ENCODE data around the gene RNF187.

Gene RNF187

DNA sequence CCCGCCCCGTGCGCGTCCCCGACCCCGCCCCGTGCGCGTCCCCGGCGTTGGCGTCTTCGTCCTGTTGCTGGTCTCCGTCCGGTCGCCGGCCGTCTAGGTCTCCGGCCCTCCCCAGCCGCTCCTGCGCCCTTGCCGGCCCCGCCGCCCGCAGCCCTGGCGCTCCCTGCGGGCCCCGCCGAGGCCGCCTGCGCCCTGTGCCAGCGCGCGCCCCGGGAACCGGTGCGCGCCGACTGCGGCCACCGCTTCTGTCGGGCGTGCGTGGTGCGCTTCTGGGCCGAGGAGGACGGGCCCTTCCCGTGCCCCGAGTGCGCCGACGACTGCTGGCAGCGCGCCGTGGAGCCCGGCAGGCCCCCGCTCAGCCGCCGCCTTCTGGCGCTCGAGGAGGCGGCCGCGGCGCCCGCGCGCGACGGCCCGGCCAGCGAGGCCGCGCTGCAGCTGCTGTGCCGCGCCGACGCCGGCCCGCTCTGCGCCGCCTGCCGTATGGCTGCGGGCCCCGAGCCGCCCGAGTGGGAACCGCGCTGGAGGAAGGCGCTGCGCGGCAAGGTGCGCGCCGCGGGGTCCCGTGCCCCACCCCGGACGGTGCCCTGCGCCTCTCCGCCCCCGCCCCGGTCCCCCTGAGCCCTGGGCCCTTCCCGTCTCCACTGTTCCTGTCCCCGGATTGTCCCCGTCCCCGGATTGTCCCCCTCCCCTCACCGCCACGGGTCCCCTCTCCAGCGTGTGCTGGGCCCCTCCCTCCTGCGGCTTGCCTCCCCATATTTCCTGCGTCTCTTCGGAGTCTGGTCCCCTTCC lies at the start of gene RNF187:
Gene RNF187, plus strand, starts transcription at position 47 of the 789 bp plus-strand sequence.
- DNase-seq = no peak

DNA sequence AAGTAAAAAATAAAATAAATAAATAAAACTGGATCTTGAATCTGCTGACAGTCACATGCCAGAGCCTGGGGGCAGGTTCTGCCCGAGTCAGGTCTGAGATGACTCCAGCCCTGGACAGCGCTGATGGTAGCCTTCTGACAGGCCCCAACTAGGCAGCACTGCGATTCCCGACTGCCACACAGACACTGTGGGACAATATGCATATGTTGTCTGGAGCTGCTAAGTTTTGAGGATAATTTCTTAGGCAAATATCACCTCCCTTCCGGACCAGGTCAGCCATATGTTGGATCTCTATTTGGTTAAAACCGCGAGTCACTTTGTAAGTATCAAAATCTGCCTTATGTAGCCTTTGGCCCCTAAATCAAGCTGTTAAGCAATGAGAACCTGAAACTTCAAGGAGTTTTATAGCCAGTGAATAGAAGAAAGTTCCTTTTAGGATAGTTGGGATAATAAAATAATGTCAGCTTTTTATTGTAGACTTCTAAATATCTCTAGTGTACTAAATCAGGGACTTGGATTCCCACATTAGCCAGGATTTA lies 49.7 kb upstream of the RNF187 start:
- no peak for DNase-seq

DNA sequence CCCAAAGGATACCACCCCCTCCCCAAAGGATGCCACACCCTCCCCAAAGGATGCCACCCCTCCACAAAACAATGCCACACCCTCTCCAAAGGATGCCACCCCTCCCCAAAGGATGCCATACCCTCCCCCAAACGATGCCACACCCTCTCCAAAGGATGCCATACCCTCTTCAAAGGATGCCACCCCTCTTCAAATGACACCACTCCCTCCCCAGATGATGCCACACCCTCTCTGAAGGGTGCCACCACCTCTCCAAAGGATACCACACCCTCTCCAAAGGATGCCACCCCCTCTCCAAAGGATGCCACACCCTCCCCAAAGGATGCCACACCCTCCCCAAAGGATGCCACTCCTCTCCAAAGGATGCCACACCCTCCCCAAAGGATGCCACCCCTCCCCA lies 48.9 kb upstream of the RNF187 start:
- DNase-seq = no peak

- DNase-seq = no peak
These were observed 46.3 kb upstream of the RNF187 start for GRCh38 chr1:228440761-228441500.

- DNase-seq = no peak
These were observed 43.8 kb upstream of the RNF187 start for GRCh38 chr1:228443395-228443794.

DNA sequence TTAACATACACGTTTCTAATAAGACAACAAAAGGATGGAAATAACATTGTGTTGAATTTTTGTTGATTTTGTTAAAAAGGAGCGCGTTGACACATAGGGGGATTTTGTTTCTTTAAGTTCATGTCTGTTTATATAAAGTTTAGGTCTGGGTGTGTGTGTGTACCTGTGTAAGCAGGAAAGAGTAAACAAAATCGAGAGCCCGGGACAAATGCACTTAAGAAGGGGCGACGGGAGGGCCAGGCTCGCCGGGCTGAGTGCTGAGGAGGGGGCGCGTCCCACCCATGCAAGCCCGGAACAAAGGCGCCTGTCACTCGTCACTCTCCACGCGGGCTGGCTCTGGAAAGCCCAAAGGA lies 41.7 kb upstream of the RNF187 start:
- DNase-seq = no peak

DNA sequence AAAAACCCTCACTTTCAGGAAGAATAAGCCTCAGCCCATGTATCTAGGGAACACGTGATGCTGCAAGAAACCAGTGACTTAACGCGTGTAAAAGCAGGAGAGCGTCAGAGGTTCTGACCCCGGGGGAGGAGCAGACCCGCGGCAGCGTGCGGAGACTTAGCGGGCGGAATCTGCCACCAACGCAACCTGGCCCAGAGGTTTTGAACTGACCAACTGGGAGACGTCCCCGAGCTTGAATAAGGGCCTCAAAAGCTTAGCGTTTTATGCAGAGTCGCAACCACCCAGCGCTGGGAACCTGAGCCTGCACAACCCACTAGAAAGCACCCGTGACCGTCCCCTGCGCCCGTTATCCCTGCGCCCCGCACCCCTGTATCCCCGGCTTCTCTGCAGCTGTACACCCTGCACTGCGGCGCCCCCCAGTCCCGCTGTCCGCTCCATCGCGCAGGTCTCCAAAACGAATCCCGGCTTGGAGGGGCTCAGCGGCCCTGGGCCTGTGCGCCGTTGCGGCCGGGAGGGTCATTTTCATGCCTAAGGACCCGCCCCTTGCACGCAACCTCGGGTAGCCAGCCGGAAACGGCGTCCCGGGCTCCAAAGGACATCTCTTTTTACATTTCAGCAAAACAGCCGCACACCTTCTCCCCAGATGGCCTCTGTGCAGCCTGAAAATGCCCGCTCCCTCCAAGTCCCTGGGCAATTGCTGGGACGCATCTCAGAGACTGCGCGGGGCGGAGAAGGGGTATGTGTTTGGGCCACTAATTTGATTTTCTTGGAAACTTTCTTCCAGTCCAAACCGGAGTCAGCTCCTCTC lies 41.1 kb upstream of the RNF187 start:
- DNase-seq = no peak

GRCh38 chr1:228446852-228447251 lies 40.3 kb upstream of the RNF187 start:
- DNase-seq = no peak

DNA sequence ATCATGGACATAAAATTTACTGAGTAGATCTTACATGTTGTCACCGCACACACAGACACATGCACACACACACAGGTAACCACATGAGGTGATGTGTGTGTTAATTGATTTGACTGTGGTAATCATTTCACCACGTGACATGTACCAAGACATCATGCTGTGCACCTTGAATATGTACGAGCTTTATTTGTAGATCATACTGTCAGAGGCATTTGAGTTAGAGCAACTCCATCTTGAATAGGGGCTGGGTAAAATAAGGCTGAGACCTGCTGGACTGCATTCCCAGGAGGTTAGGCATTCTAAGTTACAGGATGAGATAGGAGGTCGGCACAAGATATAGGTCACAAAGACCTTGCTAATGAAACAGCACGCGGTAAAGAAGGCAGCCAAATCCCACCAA lies 38.8 kb upstream of the RNF187 start:
- DNase-seq = no peak

DNA sequence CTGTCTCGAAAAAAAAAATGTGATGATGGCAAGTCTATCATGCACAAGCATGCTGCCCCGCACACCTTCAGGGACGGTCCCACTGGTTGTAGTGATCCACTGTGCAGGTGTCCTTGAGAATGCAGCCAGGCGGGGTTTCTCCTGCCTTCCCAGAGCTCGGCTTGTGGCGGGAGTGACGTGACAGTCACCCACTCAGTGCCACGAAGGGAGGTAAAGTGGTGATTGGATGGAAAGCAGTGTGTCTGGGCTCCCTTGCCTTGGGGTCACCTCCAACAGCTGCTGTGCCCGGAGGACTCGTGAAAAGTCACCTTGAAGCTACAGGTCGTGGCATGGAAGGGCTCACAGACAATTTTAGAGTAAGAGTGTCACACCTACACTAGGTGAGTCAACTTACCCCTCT lies 37.0 kb upstream of the RNF187 start:
- DNase-seq = no peak

DNA sequence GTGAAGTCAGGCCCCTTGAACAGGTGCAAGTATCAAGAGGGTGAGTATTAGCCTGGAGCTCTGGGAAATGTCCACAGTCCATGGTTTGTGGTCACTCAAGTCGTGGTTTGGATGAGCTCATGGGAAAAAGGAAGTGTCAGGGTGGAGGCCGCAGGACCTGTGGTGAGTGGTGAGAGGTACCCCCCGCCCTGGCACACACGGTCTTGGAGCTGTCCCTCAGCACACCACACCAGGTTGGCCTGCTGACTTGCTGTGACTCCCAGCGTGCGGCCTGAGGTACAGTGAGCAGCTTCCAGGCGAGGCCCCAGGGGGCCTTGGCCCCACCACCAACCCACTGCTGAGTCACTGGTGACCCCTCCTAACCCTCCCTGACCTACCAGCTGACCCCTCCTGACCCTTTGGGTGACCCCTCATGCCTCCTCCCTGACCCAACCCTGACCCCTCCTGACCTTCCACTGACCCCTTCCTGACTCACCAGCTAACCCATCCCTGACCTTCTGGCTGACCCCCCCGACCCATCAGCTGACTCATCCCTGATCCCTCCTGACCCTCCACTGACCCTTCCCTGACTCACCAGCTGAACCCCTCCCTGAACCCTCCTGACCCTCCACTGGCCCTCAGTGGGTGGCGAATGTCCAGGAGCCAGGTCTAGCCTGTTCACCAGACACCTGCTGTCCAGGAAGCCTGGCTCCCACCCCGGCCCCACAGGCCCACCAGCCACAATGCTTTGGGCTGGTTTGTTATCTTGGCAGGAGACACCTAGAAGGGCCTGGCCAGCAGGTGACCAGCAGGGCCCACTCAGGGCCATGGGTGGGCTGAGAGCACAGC lies 34.8 kb upstream of the RNF187 start:
- no peak for DNase-seq

DNA sequence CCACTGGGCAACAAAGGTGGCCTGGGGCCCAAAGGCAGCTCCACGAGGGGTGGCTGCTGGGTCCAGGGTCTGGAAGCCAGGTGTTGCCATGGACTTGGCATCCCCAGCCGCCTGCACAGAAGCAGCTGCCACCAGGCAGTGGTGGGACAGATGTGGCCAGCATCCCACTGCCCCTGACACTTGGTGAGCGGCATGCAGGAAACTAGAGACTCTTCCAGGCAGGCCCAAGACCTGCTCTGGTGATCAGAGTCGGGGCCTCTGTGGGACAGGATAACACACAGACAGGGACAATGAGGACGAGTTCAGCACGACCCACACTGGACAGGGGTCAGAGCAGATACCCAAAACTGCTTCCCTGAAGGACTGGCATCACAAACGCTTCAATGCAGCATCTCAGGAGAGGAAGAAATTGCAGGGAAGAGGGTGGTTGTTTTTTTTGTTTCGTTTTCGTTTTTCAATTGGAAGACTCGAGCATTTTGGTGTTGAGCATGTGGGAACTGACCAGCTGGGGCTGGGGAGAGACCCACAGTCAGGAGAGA lies 34.1 kb upstream of the RNF187 start:
- no peak for DNase-seq

DNA sequence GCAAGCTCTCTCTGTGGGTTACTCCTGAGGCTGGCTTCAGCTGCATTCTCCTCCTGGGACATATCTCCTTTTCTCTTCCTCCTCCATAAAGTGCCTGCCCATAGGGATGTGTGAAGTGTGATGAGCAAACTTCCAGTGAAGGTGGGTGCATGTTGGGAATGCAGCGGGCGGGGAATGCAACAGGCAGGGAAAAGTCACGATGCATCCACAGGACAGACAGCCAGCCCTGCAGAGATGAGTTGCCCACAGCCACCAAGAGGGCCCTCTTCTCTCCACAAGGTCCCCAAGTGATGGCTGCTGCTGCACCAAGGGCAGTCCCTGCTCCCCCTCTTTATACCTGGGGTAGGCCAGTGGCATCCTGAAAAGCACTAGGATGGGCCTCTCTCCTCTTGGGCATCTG lies 33.6 kb upstream of the RNF187 start:
- no peak for DNase-seq

GRCh38 chr1:228454238-228454637 lies 32.9 kb upstream of the RNF187 start:
- DNase-seq = no peak

GRCh38 chr1:228455715-228456114 lies 31.5 kb upstream of the RNF187 start:
- no peak for DNase-seq

DNA sequence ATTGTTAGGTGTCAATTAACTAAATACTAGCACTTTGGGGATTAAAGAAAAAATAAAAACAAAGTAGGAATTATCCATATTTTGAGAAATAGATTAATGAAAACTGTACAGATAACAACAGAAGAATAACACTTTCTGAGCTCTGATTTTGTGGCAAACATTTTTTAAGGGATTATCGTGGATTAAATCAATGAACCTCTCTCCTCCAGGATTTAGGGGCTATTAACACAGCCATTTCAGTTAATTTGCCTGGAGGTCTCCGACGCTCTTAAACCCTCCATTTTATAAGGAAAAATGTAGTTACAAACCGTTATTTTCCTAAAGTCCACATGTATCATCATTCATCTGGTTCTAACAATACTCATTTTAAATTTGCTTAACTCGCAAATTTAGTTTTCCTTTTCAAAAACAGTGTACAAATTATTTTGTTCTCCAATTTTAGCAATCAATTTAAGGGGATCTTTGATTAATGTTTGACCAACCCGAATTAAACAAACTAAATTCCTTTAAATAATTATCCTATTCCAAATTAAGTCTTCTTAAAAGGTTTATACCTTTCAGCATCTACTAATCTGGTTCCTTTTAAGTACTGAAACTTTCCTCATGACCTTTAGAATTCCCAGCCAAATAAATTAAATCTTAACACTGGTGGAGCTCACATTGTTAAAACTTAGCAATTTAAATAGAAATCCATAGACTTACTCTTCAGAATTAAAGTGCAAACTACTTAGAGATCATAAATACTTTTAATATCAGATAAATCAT lies 30.7 kb upstream of the RNF187 start:
- no peak for DNase-seq

DNA sequence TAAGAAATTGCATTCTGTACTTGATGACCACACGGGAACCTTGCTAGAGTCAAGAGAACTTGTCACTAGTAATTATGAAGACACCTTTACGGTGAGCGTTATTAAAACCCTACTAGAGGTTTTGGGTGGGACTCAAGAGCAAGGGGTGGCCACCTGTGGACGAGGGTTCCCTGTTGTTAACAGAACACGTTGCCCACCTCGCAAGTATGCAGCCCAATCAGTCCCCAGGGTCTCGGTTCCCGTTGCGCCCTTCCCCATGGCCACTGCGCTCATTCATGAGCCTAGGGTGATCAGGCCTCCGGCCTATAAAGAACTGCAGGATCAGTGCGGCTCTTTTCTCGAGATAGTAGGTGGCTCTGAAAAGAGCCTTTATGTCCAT lies 30.2 kb upstream of the RNF187 start:
- no peak for DNase-seq

GRCh38 chr1:228457396-228458176 lies 29.6 kb upstream of the RNF187 start:
- DNase-seq = peak; percentile 87

- DNase-seq = peak; percentile 39
These were observed 27.8 kb upstream of the RNF187 start for GRCh38 chr1:228459091-228459993.

DNA sequence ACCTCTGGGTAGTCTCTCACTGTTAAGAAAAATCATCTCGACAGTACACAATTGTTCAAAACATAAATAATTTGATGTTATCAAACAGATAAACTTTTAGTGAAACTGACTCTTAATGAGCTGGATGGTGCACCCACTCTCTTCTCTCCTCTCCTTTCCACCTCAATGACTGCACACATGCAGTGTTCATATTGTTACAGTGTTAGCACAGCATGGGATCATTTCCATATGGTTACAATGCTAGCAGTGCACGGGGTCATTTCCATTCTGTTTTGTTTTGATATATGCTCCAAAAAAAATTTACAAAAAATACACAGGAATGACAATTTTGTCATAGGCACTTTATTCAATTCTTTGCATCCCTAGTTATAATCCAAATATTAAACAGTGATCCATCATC lies 26.4 kb upstream of the RNF187 start:
- no peak for DNase-seq

Measured in NCI-H226 (cell line).